ENCODE measurements around the gene UBR3.
"Not testable (repeated sequence)": the region's sequence is repeated elsewhere in the genome, so short reads cannot be mapped to it uniquely, and the experiment has no call there.

The UBR3 gene

DNA sequence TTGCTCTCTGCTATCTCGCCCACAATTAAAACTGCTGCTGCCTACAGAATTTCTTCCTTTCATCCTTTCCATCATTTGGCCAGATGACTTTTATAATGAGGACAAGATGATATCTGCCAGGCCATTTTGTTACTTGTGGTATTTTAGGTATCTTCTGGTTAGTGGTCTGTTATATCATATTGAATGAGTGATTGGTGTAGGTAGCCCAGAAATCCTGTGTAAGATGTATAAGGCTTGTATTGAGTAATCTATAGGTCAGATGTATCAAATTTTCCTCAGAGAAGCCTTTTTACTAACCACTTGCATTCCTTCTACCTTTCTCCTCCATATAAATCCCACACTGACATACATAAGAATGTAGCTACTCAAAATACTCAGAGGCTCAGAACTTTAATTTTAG is 118.3 kb downstream of the UBR3 start:
- DNase-seq (ENCODE audit: low read depth in 2 of 2) = no peak

DNA sequence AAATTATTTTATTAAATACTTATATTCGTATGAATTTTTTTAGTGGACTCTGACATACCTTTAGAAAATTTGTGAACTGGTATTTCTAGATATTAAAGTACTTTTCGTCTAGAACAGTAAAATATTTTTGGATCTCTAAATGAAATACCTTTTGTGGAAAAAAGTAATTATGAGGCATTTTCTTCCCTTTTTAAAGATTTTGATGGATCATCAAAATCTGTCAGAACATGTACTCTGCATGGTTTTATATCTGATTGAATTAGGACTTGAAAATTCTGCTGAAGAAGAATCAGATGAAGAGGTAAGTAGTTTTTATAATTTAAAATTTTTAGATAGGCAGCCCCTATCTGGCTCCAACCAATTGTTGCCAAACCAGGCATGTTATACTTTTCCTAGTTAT is 118.8 kb downstream of the UBR3 start:
- DNase-seq (ENCODE audit: low read depth in 2 of 2) = no peak

DNA sequence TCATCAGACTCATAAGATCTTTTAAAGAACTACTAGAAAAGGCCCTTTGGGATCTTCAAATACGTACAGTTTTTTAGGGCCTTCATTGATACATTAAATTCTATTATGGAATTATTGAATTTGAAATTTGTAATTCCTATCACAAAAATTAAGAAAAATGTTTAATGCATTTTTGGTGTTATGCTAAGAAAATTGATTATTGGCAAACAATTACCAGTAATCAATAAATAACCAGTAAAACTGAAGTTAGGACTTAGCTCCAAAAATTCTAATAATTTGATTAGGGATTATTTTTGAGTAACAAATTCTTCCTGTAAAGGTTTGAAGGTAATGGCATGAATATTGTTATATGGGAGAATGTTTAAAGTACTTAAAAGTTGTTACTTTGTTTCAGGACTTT is 119.3 kb downstream of the UBR3 start:
- no peak for DNase-seq (ENCODE audit: low read depth in 2 of 2)

DNA sequence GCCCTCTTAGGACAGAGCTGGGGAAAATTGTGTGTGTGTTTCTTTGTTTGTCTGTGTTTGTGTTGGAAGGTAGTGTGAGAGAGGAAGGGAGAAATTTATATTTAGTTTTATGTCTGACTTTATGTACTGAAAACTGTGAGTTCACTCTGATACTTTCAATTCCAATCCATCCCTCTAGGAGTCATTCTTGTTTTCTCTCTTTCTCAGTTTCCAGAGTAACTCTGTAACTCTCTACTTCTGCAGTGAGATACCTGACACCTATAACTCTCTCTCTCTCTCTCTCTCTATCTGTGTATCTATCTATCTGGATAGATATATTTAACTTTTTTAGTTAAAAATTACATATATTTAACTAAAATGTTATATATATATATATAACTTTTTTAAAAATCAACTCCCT is 128.7 kb downstream of the UBR3 start:
- no peak for DNase-seq (ENCODE audit: low read depth in 2 of 2)

DNA sequence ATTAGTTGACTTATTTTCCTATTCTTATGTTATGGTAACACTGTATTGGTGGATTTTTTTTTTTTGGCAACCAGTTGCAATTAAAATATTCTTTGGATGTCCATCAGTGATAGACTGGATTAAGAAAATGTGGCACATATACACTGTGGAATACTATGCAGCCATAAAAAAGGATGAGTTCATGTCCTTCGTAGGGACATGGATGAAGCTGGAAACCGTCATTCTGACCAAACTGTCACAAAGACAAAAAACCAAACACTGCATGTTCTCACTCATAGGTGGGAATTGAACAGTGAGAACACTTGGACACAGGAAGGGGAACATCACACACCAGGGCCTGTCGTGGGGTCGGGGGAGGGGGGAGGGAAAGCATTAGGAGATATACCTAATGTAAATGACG is 130.0 kb downstream of the UBR3 start:
- DNase-seq (ENCODE audit: low read depth in 2 of 2) = not testable (repeated sequence)

DNA sequence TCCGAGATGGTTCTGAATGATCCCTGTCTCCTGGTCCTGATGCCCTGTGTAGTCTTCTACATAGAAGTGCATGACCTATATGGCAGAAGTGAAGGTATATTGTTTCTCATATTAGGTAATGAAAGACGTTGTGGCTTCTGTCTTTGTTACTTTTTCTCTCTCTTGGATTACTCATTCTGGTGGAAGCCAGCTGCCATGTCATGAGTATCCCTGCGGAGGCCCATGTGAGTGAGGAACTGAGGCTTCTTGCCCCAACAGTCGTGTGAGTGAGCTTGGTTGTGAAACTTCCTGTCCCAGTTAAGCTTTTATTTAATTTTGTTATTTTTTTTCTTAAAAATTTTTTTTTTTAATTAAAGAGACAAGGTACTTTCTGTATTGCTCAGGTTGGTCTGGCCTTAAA is 134.7 kb downstream of the UBR3 start:
- no peak for DNase-seq (ENCODE audit: low read depth in 2 of 2)

DNA sequence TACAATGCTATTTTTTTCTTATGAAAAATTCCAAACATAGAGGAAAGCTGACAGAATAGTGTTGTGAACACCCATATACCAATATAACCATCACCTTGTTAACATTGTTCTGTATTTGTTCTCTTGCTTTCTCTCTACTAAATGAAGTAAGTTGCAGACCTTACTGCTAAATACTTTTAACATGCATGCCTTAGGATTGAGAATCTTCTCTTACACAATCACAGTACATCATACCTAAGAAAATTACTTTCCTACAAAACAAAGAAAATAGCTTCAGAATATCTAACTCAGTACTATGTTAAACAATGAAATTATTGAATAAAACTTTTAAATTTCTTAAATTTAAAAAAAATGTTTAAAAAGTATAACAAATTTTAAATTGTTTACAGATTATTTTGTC is 136.5 kb downstream of the UBR3 start:
- DNase-seq (ENCODE audit: low read depth in 2 of 2) = no peak

DNA sequence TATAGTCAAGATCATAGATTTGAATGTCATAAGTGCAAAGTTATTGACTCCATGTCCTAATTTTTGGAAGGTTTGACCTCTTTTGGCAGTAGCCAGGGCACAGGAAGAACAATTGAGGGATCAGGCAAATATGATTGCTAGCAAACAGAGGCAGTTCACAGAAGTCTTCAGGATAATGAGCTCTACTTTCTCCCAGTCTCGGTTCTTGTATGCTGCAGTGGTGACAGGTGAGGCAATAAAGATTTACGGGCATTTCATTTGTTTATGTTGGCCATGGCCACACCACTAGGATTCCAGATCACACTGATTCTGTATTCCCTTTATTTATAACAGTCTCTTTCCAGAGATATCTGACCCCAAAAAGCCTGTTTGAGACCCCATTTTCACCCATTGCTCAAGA is 137.5 kb downstream of the UBR3 start:
- DNase-seq (ENCODE audit: low read depth in 2 of 2) = no peak

DNA sequence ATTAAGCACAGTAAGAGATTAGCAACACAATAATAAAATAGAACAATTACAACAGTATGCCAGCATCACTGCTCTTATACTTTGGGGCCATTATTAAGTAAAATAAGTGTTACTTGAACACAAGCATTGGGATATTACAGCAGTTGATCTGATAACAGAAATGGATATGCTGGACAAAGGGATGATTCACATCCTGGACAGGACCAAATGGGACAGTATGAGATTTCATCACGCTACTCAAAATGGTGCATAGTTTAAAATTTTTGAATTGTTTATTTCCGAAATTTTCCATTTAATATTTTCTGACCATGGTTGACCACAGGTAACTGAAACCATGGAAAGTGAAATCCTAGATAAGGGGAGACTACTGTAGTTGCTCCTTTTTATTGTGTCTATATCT is 138.2 kb downstream of the UBR3 start:
- no peak for DNase-seq (ENCODE audit: low read depth in 2 of 2)

DNA sequence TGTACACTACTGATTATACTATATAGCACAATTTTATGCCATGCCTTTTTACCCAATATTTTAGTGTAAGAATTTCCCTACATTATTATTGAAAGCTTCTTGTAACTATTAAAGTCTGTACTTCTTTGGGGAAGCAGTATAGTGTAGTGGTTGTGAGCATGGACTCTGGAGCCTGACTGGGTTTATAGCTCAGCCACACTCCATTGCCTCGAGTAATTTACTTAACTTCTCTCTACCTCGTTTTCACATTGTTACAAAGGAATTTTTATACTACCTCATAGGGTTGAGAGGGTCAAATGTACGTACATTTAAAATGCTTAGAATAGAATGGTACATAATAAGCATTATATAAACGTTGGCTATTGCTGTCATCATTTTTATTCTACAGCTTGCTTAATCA is 139.2 kb downstream of the UBR3 start:
- no peak for DNase-seq (ENCODE audit: low read depth in 2 of 2)

DNA sequence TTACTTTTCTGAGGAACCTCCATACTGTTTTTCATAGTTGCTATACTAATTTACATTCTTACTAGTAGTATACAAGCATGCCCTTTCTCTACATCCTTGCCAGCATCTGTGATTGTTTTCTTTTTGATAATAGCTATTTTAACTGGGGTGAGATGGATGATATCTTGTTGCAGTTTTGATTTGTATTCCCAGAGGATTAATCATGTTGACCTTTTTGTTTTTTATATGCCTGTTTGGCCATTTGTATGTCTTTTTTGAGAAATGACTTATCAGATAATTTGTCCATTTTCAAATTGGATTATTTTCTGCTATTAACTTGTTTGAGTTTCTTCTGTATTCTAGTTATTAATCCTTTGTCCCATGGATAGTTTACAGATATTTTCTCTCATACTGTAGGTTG is 141.5 kb downstream of the UBR3 start:
- no peak for DNase-seq (ENCODE audit: low read depth in 2 of 2)

DNA sequence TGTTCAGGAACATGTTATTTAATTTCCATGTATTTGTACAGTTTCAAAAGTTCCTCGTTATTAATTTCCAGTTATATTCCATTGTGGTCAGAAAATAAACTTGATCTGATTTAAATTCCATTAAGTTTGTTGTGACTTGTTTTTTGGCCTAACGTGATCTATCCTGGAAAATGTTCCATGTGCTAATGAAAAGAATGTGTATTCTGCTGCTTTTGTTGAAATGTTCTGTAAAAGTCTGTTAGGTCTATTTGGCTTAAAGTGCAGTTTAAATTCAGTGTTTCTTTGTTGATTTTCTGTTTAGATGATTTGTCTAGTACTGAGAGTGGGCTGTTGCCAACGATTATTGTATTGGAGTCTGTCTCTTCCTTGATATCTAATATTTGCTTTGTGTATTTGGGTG is 148.0 kb downstream of the UBR3 start:
- DNase-seq (ENCODE audit: low read depth in 2 of 2) = no peak

DNA sequence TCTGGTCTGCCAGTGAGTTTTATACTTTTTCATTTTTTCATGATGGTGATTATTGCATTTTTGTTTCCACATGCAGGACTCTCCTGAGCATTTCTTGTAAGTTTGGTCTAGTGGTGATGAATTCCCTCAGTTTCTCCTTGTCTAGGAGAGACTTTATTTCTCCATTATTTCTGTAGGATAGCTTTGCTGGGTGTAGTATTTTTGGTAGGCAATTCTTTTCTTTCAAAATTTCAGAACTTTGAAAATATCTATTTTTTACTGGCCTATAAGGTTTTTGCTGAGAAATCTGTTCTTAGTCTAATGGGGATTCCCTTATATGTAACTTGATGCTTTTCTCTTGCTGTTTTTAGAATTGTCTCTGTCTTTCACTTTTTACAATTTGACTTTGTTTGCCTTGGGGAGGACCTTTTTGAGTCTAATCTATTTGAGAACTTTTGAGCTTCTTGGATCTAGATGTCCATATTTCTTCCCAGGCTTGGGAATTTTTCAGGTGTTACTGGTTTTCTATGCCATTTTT is 149.1 kb downstream of the UBR3 start:
- no peak for DNase-seq (ENCODE audit: low read depth in 2 of 2)

DNA sequence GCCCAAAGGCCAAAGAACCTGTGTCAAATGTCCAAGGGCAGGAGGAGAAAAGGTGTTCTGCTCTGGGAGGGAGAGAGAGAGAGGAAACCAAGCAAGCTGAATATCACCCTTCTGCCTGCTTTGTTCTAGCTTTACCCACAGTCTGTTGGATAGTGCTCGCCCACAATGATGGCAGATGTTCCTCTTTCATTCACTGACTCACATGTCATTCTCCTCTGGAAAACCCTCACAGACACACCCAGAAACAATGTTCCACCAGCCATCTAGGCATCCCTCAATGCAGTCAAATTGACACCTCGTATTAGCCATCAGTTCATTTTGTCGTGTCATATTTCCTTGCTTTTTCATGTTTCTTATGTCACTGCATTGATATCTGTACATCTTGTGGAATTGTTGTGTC is 150.3 kb downstream of the UBR3 start:
- DNase-seq (ENCODE audit: low read depth in 2 of 2) = no peak

DNA sequence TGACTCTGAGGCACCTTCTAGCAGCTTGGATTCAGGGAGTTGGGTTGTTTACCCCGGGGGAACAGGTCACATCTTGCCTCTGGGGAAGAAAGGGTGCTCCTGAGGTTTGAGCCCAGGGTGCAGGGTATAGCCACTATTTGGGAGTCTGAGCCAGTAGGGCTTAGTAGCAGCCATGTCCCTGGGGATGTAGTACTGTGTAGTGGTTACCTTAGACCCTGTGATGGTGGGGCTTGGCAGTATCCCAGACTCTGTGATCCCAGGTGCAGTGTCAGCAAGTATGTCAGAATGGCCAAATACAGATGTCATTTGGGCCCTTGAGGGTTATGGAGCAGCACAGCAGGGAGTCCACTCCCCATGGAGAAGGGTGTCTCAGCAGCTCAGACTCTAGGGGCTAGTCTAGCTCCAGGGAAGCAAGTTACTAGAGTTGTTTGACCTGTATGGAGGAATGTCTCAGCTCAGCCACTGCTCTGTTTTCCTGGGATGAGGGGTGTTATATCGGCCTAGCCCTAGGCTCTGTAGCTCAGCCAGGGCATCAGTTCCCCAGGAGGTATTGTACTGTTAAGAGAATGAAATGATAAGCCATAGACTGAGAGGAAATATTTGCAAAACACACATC is 151.3 kb downstream of the UBR3 start:
- DNase-seq (ENCODE audit: low read depth in 2 of 2) = no peak

DNA sequence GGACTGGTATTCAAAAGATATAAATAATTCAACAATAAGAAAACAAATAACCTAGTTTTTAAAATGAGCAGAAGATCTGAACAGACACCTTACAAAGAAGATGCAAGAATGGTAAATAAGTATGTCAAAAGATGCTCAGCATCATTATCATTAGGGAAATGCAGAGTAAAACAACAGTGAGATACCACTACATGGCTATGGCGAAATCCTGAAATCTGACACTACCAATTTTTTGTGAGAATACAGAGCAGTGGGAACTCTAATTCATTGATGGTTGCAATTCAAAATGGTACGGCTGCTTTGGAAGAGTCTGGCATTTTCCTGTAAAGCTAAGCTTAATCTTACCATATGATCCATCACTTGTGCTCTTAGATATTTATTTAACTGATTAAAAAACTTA is 151.8 kb downstream of the UBR3 start:
- no peak for DNase-seq (ENCODE audit: low read depth in 2 of 2)

DNA sequence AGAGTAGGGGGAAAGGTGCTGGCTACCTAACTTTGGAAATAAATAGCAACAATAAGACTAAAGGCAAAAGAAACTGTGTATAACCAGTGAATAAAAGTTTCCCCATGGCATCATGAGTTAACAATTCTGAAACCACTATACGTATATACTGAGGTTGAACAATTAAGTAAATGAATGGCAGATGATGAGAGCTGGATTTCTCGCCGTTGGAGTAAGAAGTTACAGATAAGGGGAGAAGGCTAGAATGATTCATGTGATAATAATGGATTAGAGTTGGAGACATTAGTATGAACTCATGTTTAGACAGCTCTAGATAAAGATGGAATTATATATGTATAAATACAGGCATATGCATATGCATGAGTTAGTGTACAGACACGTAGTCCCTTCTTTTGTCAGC is 152.7 kb downstream of the UBR3 start:
- DNase-seq (ENCODE audit: low read depth in 2 of 2) = no peak

DNA sequence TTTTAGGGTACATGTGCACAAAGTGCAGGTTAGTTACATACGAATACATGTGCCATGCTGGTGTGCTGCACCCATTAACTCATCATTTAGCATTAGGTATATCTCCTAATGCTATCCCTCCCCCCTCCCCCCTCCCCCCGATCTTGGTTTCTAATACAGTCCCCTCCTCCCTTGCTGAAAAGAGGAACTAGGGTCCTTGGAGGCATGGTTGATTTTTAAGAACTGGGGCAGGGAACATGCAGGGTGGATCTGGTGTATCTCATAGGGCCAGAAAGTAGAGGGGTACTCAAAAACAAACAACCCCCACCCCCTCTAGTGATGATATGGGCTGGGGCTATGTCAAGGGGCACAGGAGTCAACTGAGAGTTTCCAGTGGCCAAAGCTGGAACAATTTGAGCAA is 153.4 kb downstream of the UBR3 start:
- DNase-seq (ENCODE audit: low read depth in 2 of 2) = no peak

DNA sequence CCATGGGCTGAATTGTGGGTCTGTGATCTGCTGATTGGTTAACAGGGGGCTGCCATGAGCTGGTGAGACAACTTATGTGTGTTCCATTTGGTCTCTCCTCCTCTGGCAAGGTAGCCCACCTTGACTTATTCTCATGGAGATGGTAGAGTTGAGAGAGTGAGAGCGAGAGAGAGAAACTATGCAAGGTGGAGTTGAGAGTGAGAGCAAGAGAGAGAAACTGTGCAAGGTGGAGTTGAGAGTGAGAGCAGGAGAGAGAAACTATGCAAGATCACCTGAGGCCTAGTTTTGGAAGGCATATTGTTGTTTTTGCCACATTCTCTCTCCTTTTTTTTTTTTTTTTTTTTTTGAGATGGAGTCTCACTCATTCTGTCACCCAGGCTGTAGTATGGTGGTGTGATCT is 155.7 kb downstream of the UBR3 start:
- no peak for DNase-seq (ENCODE audit: low read depth in 2 of 2)

DNA sequence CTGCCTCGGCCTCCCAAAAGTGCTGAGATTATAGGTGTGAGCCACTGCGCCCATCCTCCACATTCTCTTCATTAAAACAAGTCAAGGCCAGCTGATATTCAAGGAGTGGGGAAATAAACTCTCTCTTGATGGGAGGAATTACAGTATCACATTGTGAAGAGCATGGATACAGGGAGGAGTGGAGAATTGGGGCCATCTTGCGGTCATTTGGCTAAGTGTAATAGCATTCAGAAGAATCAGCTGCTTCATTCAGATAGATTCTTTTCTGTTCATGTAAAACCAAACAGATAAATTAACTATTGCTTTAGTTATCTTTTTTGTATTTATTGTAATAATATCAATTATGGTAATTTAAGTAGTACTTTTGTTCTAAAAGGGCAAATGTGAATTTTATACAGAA is 156.3 kb downstream of the UBR3 start:
- no peak for DNase-seq (ENCODE audit: low read depth in 2 of 2)

DNA sequence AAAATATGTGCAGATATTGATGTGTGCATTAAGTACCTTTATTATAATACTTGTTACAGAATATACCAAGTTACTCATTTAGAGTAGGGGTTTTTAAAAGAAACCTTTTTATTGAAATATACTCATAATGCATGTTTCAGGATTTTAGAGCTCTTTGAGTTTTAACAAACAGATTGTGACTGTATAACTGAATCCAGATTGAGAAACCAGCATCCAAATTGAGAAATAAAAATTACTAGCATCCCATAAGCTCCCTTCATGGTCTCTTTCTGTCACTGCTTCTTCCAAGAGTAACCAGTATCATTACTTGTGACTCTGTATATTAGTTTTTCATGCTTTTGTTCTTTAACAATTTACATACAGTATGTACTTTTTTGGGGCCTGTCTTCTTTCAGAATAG is 156.9 kb downstream of the UBR3 start:
- DNase-seq (ENCODE audit: low read depth in 2 of 2) = no peak

DNA sequence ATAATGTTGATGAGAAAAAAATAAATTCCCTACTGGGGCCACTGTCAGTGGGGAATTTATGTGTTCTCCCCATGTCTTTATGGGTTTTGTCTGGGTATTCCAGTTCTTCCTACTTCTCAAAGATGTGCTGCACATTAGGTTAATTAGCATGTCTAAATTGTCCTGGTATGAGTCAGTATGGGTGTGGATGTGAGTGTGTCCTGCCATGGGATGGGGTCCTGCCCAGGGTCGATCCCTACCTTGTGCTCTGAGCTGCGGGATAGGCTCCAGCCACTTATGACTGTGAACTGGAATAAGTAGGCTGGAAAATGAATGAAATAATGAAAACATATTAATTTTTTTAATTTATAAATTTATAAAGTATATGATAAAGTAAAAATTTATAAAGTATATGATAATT is 167.5 kb downstream of the UBR3 start:
- no peak for DNase-seq (ENCODE audit: low read depth in 2 of 2)

DNA sequence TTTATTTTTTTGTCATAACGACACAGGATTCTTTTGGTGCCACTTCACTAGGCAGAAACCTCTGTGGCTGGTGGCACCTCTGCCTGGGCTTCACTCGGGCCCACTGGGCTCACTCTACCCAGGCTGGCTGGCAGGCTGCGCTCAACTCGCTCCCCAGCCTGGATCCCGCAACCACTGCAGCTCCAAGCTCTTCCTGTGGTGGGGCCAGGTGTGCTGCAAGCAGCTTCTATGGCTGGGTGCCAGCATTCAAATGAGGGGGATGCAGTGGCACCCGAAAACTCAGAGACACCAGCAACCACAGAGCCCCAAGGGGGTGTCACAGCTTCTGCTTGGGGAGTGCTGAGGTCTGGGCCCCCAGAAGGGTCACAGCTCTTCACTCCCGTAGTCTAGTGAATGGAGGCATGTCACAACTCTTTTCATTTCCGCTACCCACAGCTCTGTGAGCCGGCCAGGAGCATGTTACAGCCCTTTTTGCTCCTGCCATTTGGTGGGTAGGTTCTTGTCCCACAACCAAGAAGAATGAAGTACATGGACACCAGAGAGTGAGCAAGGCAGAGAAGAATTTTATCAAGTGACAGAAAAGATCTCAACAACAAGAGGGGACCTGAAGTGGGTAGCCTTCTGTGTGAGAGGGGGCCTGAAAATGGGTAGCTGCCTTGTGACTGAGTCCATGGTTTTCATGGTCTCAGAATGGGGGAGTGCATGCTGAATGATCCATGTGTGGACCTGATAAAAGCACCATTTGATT is 170.1 kb downstream of the UBR3 start:
- no peak for DNase-seq (ENCODE audit: low read depth in 2 of 2)

DNA sequence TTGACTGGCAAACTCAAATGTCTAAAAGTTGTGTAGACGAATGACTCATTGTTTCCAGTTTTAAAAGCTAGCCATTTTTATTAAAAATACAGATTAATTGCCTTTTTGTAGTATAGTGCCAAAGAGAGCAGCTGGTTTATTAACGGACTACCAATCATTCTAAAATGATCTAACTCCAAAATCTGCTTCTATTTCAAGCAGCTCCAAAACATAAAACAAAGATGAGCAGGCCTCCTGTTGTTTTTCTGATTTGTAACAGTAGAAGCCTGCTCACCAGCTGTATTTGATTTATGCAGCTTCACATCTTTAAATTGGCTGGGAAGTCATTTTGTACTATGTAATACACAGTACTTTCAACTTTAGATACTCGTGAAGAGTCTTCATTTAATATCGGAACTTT is 171.8 kb downstream of the UBR3 start:
- DNase-seq (ENCODE audit: low read depth in 2 of 2) = no peak

All from stimulated activated CD4-positive, alpha-beta T cell treated with anti-CD3 and anti-CD28 coated beads, Interleukin-15, amount 100 ng/mL, for 48 hours (primary cell).